ENCODE measurements around the gene TMEM131. TPM values are rescaled to one million over a fixed set of nuclear protein-coding genes. Genes with fewer than 3 reads are reported as not detected.

TMEM131 gene
- total RNA-seq, 1 donor from 2014 or later: 59.4 TPM

DNA sequence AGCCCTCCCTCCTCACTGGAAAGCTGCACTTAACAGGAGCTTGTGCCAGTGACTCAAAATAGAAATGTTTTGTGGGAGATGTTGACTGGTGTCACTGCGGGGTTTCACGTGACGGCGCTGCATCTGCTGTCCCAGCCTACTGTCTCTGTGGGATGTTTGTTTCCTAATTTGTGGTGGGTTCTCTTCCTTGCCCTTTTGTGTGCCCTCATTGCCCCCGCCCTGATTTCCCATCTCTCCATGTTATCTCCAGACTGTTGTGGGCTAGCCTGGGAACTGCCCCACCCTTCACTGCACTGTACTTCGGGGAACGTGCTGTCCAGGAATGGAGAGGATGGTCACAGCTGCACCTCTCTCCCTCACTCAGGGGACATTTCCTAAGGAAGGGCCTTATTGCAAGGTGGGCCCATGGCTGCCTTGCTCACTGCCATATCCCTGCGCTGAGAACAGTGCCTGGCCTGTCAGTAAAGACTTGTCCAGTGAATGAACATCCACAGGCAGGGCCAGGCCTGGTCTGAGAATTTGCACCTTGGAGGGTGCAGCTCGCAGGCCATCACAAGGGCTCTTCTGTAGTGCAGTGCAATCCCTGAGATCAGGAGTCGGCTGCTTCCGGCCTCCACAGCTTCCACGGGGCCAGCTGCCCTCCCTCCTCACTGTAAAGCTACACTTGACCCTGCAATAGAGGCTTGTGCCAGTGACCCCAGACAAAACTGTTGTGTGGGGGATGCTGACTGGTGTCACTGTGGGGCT, 264.3 kb downstream of the TMEM131 start:
- Mint-ChIP-seq H3K27me3 (ENCODE audit: insufficient read depth, low read depth) (peaks cover 3% of the 10 kb centered on the region), H3K27ac (no peak overlapping the region), H3K4me3 (no peak overlapping the region), H3K36me3 (no peaks in the 10 kb centered on the region), H3K4me1 (no peaks in the 10 kb centered on the region), H3K9me3 (peaks cover 5% of the 10 kb centered on the region)
- H3K4me1 ChIP-seq: no peaks in the 10 kb centered on the region
- no peak for DNase-seq (ENCODE audit: low spot score)
- no peaks in the 10 kb centered on the region for H3F3A ChIP-seq (ENCODE audit: low read depth)
- H3K4me2 ChIP-seq: no peak overlapping the region
- no peaks in the 10 kb centered on the region for H3K9me3 ChIP-seq (ENCODE audit: low read depth)
- no peak overlapping the region for H2AFZ ChIP-seq (replicated peaks)
- H3K27ac ChIP-seq: no peak overlapping the region
- H3K36me3 ChIP-seq: no peaks in the 10 kb centered on the region
- H3K79me2 ChIP-seq (ENCODE audit: low read depth): no peaks in the 10 kb centered on the region
- no peak for TF ChIP-seq EZH2phosphoT487 (IDR thresholded peaks at IDR 0.05)
- no peak for TF ChIP-seq EZH2 (IDR thresholded peaks at IDR 0.05)
- TF ChIP-seq, protein P1, sequence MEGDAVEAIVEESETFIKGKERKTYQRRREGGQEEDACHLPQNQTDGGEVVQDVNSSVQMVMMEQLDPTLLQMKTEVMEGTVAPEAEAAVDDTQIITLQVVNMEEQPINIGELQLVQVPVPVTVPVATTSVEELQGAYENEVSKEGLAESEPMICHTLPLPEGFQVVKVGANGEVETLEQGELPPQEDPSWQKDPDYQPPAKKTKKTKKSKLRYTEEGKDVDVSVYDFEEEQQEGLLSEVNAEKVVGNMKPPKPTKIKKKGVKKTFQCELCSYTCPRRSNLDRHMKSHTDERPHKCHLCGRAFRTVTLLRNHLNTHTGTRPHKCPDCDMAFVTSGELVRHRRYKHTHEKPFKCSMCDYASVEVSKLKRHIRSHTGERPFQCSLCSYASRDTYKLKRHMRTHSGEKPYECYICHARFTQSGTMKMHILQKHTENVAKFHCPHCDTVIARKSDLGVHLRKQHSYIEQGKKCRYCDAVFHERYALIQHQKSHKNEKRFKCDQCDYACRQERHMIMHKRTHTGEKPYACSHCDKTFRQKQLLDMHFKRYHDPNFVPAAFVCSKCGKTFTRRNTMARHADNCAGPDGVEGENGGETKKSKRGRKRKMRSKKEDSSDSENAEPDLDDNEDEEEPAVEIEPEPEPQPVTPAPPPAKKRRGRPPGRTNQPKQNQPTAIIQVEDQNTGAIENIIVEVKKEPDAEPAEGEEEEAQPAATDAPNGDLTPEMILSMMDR (IDR thresholded peaks at IDR 0.05): no peak
- no peak overlapping the region for H3K4me3 ChIP-seq
- H3K27me3 ChIP-seq: no peaks in the 10 kb centered on the region
- H4K20me1 ChIP-seq (ENCODE audit: low read depth): no peaks in the 10 kb centered on the region
- H3K9ac ChIP-seq: no peak overlapping the region

DNA sequence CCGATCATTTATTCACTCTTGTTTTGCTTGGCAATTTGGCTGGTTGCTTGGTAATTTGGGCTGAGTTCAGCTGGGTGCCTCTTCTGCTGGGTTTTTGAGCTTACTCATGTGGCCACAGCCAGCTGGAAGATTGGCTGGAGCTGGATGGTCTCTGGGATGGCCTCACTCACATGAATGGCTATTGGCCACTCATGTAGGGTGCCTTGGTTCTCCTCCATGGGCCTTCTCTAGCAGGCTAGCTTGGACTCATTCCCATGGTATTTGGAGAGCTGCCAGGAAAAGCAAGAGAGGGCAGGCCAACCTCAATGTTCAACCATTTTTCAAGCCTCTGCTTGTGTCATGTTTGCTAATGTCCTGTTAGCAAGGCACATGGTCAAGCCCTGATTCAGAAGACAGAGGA, 265.5 kb downstream of the TMEM131 start:
- Histone ChIP-seq H3K27me3 (no peaks in the 10 kb centered on the region), H4K20me1 (ENCODE audit: low read depth) (no peaks in the 10 kb centered on the region), H3K9ac (no peak overlapping the region), H3K4me2 (no peak overlapping the region), H3K79me2 (ENCODE audit: low read depth) (no peaks in the 10 kb centered on the region), H3K9me3 (ENCODE audit: low read depth) (no peaks in the 10 kb centered on the region), H3K4me1 (no peaks in the 10 kb centered on the region), H2AFZ (replicated peaks) (no peak overlapping the region), H3K27ac (no peak overlapping the region), H3K4me3 (no peak overlapping the region), H3K36me3 (no peaks in the 10 kb centered on the region), H3F3A (ENCODE audit: low read depth) (no peaks in the 10 kb centered on the region)
- no peaks in the 10 kb centered on the region for H3K36me3 Mint-ChIP-seq
- H3K27ac Mint-ChIP-seq: no peak overlapping the region
- TF ChIP-seq EZH2 (IDR thresholded peaks at IDR 0.05): no peak
- TF ChIP-seq EZH2phosphoT487 (IDR thresholded peaks at IDR 0.05): no peak
- TF ChIP-seq, protein P1 (IDR thresholded peaks at IDR 0.05): no peak
- H3K4me3 Mint-ChIP-seq: no peak overlapping the region
- no peaks in the 10 kb centered on the region for H3K4me1 Mint-ChIP-seq
- no peaks in the 10 kb centered on the region for H3K27me3 Mint-ChIP-seq (ENCODE audit: insufficient read depth, low read depth)
- H3K9me3 Mint-ChIP-seq: peaks cover 5% of the 10 kb centered on the region
- DNase-seq (ENCODE audit: low spot score): no peak

DNA sequence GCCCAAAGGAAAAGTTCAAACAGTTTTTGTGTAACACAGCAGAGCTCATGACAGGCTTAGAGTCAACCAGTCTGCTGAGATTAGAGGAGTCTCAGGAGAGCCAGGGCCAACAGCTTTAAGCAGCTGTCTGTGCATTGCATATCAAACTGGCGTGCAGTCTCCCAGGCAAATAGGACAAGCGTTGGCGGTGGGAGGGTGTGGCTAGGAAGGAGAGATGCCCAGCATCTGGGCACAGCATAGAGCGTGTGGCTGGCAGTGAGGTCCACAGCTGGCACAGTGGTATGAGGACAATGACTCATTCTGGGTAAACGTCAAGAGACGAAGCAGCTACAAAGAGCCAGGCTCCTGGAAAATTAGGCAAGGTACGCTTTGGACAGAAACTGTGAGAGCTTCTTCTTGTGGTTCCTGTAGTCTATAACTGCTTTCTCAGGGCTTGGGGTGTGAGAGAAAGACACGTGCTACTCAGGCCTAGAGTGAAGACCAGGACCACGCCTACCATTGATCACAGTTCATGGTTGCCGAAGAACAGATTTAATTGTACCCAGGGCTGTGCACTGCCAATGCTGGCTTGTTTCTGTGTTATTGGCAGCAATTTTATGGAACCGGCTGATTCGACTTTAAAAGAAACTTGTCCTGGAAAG, 267.5 kb downstream of the TMEM131 start:
- DNase-seq (ENCODE audit: low spot score): no peak
- Mint-ChIP-seq H3K36me3 (no peaks in the 10 kb centered on the region), H3K27ac (no peak overlapping the region), H3K27me3 (ENCODE audit: insufficient read depth, low read depth) (no peaks in the 10 kb centered on the region), H3K4me1 (no peaks in the 10 kb centered on the region), H3K4me3 (no peak overlapping the region), H3K9me3 (peaks cover 5% of the 10 kb centered on the region)
- Histone ChIP-seq H2AFZ (replicated peaks) (no peak overlapping the region), H3K27me3 (no peaks in the 10 kb centered on the region), H3K36me3 (no peaks in the 10 kb centered on the region), H3K4me1 (no peaks in the 10 kb centered on the region), H3K4me2 (no peak overlapping the region), H3K79me2 (ENCODE audit: low read depth) (no peaks in the 10 kb centered on the region), H3K9ac (no peak overlapping the region), H3K4me3 (no peak overlapping the region), H3K27ac (no peak overlapping the region), H3K9me3 (ENCODE audit: low read depth) (no peaks in the 10 kb centered on the region), H3F3A (ENCODE audit: low read depth) (no peaks in the 10 kb centered on the region), H4K20me1 (ENCODE audit: low read depth) (no peaks in the 10 kb centered on the region)
- TF ChIP-seq EZH2phosphoT487 (IDR thresholded peaks at IDR 0.05): no peak
- TF ChIP-seq, protein P1 (IDR thresholded peaks at IDR 0.05): no peak
- TF ChIP-seq EZH2 (IDR thresholded peaks at IDR 0.05): no peak
